NCI-H82 treated with DMSO at 0.1 percent for 48 hours (cell line): Measurements from ENCODE around the gene SERHL2.
"Not testable (repeated sequence)": the region's sequence is repeated elsewhere in the genome, so short reads cannot be mapped to it uniquely, and the experiment has no call there.

Experiments
- DNase-seq: peaks from one replicate; lab custom pipeline; 2025; ENCODE audit not compliant: unreplicated experiment; lab: John Stamatoyannopoulos, UW

SERHL2 gene

GRCh38 chr22:42535082-42535731, 18.5 kb upstream of the SERHL2 start:
- not testable (repeated sequence) for DNase-seq

GRCh38 chr22:42536166-42536565, 17.6 kb upstream of the SERHL2 start:
- no peak for DNase-seq

- DNase-seq: not testable (repeated sequence)
These were observed 17.1 kb upstream of the SERHL2 start for GRCh38 chr22:42536634-42537033.

GRCh38 chr22:42537199-42537831, 16.4 kb upstream of the SERHL2 start:
- DNase-seq: not testable (repeated sequence)

GRCh38 chr22:42539236-42539771, 14.5 kb upstream of the SERHL2 start:
- not testable (repeated sequence) for DNase-seq

GRCh38 chr22:42544686-42545085, 9.1 kb upstream of the SERHL2 start:
- no peak for DNase-seq

GRCh38 chr22:42547562-42547961, 6.2 kb upstream of the SERHL2 start:
- DNase-seq: no peak

GRCh38 chr22:42548126-42548525, 5.6 kb upstream of the SERHL2 start:
- not testable (repeated sequence) for DNase-seq

GRCh38 chr22:42548597-42549330, 5.0 kb upstream of the SERHL2 start:
- DNase-seq: no peak

- DNase-seq: no peak
These were observed 4.3 kb upstream of the SERHL2 start for GRCh38 chr22:42549331-42550060.

- DNase-seq: not testable (repeated sequence)
These were observed 1.5 kb upstream of the SERHL2 start for GRCh38 chr22:42552294-42552647.

- no peak for DNase-seq
These were observed 6.6 kb downstream of the SERHL2 start for GRCh38 chr22:42560381-42560780.

- peak; percentile 8 for DNase-seq
These were observed 7.0 kb downstream of the SERHL2 start for GRCh38 chr22:42560781-42561180.

- no peak for DNase-seq
These were observed 8.1 kb downstream of the SERHL2 start for GRCh38 chr22:42561856-42562255.

GRCh38 chr22:42562279-42562678, 8.5 kb downstream of the SERHL2 start:
- DNase-seq: no peak

GRCh38 chr22:42562684-42563083, 8.9 kb downstream of the SERHL2 start:
- no peak for DNase-seq

GRCh38 chr22:42563943-42564342, 10.2 kb downstream of the SERHL2 start:
- not testable (repeated sequence) for DNase-seq

- DNase-seq: no peak
These were observed 10.9 kb downstream of the SERHL2 start for GRCh38 chr22:42564699-42565098.

GRCh38 chr22:42565956-42566355, 12.2 kb downstream of the SERHL2 start:
- DNase-seq: no peak

GRCh38 chr22:42567950-42568349, 14.2 kb downstream of the SERHL2 start:
- DNase-seq: not testable (repeated sequence)

GRCh38 chr22:42570580-42570979, 16.8 kb downstream of the SERHL2 start:
- not testable (repeated sequence) for DNase-seq
